Activated naive CD8-positive, alpha-beta T cell treated with anti-CD3 and anti-CD28 coated beads for 36 hours (primary cell): ENCODE data around the gene CLRN3. TPM values are rescaled to one million over a fixed set of nuclear protein-coding genes. Genes with fewer than 3 reads are reported as not detected.

Experiments used
- DNase-seq: peaks from one replicate; pipeline ENCODE4 v3.0.0; 2021
- H3K27ac Mint-ChIP-seq: one replicate; pipeline ENCODE4 v1.8.0; 2022; ENCODE audit warnings: mild to moderate bottlenecking, moderate library complexity, mixed read lengths
- H3K27me3 Mint-ChIP-seq: one replicate; pipeline ENCODE4 v1.8.0; 2022; ENCODE audit warnings: mild to moderate bottlenecking, mixed read lengths
- H3K36me3 Mint-ChIP-seq: one replicate; pipeline ENCODE4 v1.8.0; 2021; ENCODE audit warnings: mild to moderate bottlenecking, mixed read lengths
- H3K4me1 Mint-ChIP-seq: one replicate; pipeline ENCODE4 v1.8.0; 2021; ENCODE audit warnings: mixed read lengths
- H3K4me3 Mint-ChIP-seq: one replicate; pipeline ENCODE4 v1.8.0; 2022; ENCODE audit warnings: mild to moderate bottlenecking, moderate library complexity, mixed read lengths
- H3K9me3 Mint-ChIP-seq: one replicate; pipeline ENCODE4 v1.8.0; 2022; ENCODE audit warnings: mixed read lengths
- total RNA-seq, 2 experiments: library from RNA; stranded (reverse); gene quantifications; one replicate each; pipeline ENCODE4 v1.2.3, GENCODE V29; 2021

Gene CLRN3
- total RNA-seq, 2 experiments from 2014 or later, result not detected

DNA sequence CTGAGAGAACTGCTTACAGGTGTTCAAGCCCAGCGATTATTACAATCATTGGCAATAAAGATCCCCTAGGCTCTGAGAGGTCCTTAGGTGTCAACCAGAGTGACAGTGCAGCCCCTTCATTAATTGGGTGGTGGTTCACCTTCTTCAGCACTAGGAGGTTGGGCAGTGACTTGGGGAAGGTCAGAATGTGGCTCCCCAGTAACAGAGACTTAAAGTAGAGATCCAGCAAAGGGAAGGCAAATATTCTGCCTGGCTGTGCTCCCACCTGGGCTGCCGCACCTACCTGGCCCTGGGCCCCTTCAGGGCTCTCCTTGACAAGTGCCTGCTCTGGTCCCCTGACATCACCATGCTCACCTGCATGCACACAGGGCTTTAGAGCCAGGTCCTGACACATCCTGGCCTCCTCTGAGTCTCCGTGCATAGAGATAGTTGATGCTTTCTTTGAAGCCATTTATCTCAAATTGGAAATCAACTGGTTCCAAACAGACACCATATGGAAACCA, 1.9 kb downstream of the CLRN3 start:
- Mint-ChIP-seq H3K27ac (no peak overlapping the region), H3K4me3 (no peak overlapping the region), H3K4me1 (peaks cover 5% of the 10 kb centered on the region), H3K27me3 (peaks cover 3% of the 10 kb centered on the region), H3K36me3 (no peaks in the 10 kb centered on the region), H3K9me3 (no peaks in the 10 kb centered on the region)
- no peak for DNase-seq

DNA sequence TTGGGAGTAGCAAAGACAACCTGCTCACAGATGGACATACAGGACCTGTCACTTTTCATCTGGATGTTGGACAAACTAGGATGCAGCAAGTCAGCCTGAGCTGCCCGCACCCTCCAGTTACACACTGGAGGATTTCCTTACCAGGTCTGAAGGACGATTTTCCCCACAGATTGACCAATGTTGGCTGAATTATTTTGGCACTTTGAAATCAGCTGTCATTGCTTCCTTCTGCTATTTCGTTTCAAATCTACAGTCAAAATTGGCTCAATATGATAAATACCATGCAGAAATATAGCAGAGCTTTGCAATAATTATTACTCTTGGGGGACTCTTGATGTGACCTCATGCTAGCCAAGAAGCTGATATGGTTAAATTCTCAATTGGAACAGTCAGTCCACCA, 2.5 kb downstream of the CLRN3 start:
- H3K4me3 Mint-ChIP-seq, result no peak overlapping the region

DNA sequence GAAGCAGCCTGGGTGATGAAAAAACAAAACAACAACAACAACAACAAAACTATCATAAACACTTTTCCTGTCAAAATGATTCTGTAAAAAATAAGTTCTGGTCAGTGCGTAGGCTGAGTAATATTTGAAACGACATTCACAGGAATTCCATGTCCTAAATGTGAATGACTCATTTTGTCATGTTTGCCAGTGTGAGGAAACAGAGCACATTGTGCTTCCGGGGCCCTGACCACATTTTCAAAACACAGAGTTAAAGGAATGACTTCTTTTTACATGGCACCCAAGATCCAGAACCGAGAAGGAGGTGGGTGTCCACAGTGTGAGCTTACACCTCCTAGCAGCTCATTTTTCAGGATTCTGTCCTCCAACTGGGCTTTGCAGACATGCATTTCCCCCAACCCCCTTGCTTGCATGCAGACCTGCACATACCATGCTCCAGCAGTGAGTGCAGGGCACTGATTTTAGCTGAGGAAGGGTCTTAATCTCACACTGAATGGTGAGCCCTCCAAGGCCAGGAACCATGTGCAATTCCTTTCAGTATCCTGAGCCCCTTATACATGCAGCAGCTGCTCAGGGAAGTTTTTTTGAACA, 3.0 kb downstream of the CLRN3 start:
- Mint-ChIP-seq H3K9me3 (no peaks in the 10 kb centered on the region), H3K27ac (no peak overlapping the region), H3K4me1 (no peaks in the 10 kb centered on the region), H3K4me3 (no peak overlapping the region), H3K36me3 (no peaks in the 10 kb centered on the region), H3K27me3 (peaks cover 3% of the 10 kb centered on the region)
- no peak for DNase-seq

More for the DNA sequence above, 2.5 kb downstream of the CLRN3 start:
- Mint-ChIP-seq H3K36me3 (no peaks in the 10 kb centered on the region), H3K27me3 (peaks cover 3% of the 10 kb centered on the region), H3K27ac (no peak overlapping the region), H3K9me3 (no peaks in the 10 kb centered on the region), H3K4me1 (peaks cover 2% of the 10 kb centered on the region)
- DNase-seq, result no peak

DNA sequence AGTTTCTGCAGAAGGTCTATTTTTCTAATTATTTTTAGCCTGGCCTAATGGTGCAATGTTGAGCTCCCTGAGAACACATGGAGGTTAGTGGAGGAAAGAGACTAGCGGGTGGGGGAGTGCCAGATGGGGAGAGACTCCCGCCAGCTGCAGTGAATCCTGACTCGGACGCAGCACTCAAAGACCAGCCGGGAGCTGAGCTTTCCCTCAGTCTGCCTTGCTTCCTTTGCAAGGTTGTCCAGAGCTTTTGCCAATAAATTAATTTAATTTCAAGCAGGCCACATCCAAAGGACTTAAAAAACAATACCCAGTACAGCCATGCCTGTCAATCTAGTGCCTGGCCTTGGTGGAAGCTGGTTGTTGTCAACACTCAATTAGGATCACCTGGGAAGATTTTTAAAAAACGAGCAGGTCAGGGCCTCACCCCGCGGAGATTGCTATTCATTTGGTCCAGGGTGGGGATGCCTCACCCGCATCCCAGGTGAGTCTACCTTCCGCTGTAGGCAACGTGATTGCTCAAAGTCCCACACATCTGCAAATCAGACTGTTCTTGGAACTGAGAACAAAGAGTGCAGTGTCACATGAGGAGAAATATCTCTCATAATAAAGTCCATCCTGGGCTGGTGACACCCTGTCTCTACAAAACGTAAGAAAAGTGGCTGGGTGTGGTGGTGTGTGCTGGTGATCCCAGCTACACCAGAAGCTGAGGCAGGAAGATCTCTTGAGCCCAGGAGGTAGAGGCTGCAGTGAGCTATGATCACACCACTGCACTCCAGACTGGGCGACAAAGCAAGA, 4.0 kb downstream of the CLRN3 start:
- Mint-ChIP-seq H3K27me3 (peaks cover 3% of the 10 kb centered on the region), H3K36me3 (no peaks in the 10 kb centered on the region), H3K4me1 (no peaks in the 10 kb centered on the region), H3K27ac (no peak overlapping the region), H3K9me3 (no peaks in the 10 kb centered on the region), H3K4me3 (no peak overlapping the region)
- DNase-seq, result no peak

DNA sequence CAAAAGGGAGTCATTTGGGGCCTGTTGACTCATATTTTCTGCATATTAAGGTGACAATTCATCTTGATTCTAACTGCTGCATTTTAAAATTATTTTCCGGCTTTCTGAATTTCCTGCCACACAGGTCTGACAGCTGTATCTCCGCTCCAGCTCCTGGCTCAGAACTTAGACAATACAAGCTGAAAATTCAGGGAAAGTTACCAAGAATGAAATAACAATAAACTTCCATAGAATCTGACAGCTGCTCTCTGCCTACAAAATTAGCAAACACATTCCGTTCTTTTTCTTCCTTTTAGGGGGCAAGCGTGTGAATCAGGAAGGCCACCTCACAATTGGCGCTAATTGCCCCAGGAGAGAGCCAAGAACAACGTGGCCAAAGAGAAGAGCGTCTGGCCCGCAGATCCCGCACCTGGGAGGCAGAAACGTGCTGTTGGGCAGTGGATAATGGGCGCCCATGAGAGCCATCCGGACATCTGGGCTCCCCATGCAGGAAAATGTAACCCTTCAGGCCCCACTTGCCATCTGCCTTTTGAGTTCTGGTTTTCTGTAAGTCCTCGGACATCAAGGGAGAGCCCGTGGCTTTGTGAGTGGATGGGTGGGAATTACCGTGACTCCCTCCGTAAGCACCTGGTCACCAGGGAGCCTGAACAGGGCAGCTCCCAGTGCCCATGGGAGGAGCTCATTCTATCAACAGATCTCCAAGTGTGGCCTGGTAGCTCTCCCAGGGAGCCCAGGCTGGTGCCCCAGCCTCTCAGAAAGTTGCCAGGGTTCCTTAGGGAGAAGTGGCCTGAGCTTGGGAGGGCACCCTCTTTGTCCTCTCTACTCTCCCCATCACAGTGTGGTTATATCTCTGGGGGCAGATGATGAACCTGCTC, 5.0 kb downstream of the CLRN3 start:
- Mint-ChIP-seq H3K36me3 (no peaks in the 10 kb centered on the region), H3K4me1 (no peaks in the 10 kb centered on the region), H3K9me3 (no peaks in the 10 kb centered on the region), H3K27me3 (peaks cover 3% of the 10 kb centered on the region), H3K27ac (no peak overlapping the region), H3K4me3 (no peak overlapping the region)
- no peak for DNase-seq

DNA sequence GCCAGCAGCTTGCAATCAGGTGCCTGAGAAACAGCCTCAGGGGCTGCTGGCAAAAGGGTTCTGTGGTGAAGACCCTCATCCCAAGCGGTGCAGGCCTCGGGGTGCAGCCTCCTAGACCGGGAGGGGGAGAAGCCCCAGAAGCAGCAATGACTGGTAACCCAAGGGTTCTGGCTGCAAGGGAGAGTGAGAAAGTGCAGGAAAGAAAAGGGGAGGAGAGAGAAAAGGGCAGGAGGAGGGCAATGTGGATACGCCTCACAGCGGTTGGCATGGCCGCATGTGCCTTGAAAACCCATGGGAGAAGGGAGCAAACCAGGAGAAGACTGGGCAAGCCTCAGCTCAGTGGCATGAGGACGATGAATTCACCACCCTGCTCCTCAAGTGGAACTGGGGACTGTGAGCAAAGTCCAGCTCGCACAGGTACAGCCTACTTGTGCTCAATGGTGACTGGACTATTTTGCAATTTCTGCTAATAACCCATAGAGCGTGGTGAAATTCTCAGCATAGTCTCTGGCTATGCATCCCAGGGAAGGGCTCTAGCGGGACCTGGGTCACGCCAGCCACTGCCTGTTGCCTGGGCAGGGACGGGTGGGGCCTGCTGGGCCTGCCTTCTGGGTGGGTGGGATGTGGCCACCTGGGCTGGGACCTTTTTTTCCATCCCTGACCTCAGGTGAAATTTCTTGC, 6.2 kb downstream of the CLRN3 start:
- Mint-ChIP-seq H3K9me3 (no peaks in the 10 kb centered on the region), H3K27ac (no peak overlapping the region), H3K4me3 (no peak overlapping the region), H3K27me3 (no peaks in the 10 kb centered on the region), H3K4me1 (no peaks in the 10 kb centered on the region), H3K36me3 (no peaks in the 10 kb centered on the region)
- DNase-seq, result no peak

DNA sequence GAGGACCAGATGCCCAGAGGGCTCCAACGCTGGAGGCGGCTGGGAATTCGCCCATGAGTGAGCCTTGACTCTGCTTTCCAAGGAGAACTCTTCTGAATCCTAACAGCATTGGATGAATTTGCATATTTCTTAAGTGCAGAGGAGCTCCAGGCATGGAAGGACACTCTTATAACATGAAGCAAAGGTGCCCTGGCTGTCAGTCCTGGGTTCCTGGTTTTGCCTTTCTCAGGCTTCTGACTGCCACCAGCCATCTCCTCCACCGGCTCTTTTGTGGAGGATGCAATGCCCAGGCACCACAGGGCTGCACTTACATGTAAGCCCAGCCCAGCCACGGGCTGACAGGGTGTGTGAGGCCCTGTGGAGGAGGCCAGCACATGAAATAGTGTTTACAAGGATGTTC, 8.2 kb downstream of the CLRN3 start:
- no peaks in the 10 kb centered on the region for H3K36me3 Mint-ChIP-seq
- H3K4me1 Mint-ChIP-seq, result peaks cover 7% of the 10 kb centered on the region
- H3K9me3 Mint-ChIP-seq, result no peaks in the 10 kb centered on the region
- no peak overlapping the region for H3K27ac Mint-ChIP-seq
- H3K4me3 Mint-ChIP-seq, result no peak overlapping the region
- H3K27me3 Mint-ChIP-seq, result no peaks in the 10 kb centered on the region
- DNase-seq, result no peak

DNA sequence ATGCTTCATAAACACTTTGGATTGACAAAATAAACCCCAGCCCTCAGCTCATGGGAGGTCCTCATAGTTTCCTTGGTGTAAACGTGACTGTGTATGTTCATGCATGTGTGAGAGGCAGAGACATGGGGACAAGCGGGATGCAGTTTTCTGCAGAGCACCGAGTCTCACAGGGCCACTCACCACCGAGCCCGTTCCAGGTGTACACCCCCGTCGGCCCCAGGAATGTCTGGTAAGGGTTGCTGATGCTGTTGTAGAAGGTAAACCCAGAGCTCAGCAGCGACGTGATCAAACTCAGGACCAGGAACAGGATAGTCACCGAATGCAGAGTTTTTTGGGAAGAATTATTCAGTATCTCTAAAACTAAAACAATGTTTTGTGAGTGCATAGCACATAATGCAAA, 9.2 kb downstream of the CLRN3 start:
- no peak overlapping the region for H3K4me3 Mint-ChIP-seq
- H3K27me3 Mint-ChIP-seq, result no peaks in the 10 kb centered on the region
- peaks cover 7% of the 10 kb centered on the region for H3K4me1 Mint-ChIP-seq
- no peaks in the 10 kb centered on the region for H3K9me3 Mint-ChIP-seq
- DNase-seq, result no peak
- no peak overlapping the region for H3K27ac Mint-ChIP-seq
- H3K36me3 Mint-ChIP-seq, result no peaks in the 10 kb centered on the region

DNA sequence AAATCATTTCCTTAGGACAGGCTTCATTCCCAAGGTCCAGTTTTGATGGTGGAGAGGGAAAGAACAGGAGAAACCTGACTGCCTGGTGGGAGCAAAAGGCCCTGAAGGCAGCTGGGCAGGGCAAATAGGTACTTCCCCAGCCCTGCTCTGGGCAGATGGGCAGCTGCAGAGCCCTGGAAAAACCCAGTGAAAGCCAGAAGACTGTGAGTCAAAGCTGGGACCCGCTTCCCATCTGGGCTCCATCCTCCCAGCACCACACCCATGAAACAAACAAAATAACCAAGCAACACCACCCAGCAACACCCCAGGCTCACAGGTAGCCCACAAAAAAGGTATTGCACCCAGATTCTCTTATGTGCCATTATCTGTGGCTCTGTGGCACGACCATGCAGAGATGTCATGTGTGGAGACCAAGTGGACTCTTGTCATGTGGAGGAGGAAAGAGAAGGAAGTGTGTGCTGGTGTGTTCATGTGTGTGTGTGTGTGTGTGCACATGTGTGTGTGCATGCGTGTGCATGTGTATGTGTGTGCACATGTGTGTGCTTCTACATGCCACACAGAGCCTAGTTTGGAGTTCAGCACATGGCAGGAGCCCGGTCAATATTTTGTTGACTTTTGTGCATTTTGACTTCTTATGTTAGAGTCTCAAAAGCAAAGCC, 9.8 kb downstream of the CLRN3 start:
- DNase-seq, result no peak
- Mint-ChIP-seq H3K9me3 (no peaks in the 10 kb centered on the region), H3K4me3 (no peak overlapping the region)

DNA sequence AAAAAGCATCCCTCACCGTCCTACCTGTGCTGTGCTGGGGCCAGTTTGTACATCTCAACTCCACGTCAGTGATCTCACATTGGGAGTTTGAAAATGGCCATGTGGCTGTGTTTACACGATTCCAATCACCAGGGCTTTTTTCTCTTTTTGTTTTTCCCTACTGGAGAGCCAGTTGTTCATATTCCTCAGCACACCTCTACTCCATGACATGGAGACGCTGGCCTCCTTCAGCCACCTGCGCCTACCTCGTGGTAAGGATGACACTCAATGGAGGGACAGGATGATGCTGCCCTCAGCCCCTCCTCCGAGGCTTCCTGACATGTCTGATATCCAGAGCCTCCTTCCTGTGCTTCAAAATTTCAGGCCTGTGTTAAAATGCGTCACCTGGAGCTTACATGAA, 10.3 kb downstream of the CLRN3 start:
- Mint-ChIP-seq H3K27me3 (no peaks in the 10 kb centered on the region), H3K27ac (no peak overlapping the region), H3K36me3 (no peaks in the 10 kb centered on the region), H3K4me3 (no peak overlapping the region), H3K4me1 (peaks cover 7% of the 10 kb centered on the region), H3K9me3 (no peaks in the 10 kb centered on the region)
- no peak for DNase-seq

More for the DNA sequence above, 9.8 kb downstream of the CLRN3 start:
- H3K36me3 Mint-ChIP-seq, result no peaks in the 10 kb centered on the region
- H3K27me3 Mint-ChIP-seq, result no peaks in the 10 kb centered on the region
- no peak overlapping the region for H3K27ac Mint-ChIP-seq
- peaks cover 7% of the 10 kb centered on the region for H3K4me1 Mint-ChIP-seq

DNA sequence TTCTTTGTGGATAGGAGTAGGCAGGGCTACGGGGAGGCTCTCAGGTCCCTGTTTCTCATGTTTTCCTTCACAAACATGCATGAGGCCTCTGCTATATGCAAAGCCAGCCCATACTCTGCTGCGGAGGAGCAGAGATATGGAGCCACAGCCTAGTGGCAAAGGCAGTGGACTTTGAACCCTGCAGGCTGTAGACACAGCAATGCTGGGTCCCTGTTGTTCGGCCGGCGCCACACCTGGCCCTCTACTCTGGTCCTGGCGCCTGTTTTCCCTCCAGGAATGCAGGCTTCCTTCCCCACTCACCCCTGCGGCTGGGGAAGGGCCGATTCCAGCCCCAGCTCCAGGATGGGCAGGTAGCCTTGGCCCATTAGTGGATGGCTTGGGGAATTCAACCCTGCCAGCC, 11.5 kb downstream of the CLRN3 start:
- Mint-ChIP-seq H3K4me1 (peaks cover 7% of the 10 kb centered on the region), H3K9me3 (no peaks in the 10 kb centered on the region), H3K36me3 (no peaks in the 10 kb centered on the region), H3K27me3 (no peaks in the 10 kb centered on the region), H3K4me3 (no peak overlapping the region), H3K27ac (no peak overlapping the region)
- no peak for DNase-seq

DNA sequence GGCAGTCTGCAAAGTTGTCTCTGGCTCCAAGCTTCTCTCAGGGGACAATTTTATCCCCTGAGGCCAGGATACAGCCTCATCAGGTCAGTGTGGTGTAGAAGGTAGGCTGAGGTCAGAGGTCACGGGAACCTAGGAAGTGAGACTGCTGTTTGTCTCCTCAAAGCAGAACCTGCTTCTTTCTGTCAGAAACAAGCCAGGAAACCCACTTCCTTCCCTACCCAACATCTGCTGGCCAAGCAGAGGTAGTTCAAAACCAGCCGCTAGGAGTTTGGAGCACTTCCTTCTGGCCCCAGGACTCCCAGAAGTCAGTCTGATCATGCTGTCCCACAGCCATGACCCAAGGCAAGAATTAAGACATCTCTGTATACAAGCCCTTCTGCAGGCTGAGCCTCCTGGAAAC, 12.2 kb downstream of the CLRN3 start:
- Mint-ChIP-seq H3K4me3 (no peak overlapping the region), H3K36me3 (no peaks in the 10 kb centered on the region), H3K27me3 (no peaks in the 10 kb centered on the region), H3K9me3 (no peaks in the 10 kb centered on the region), H3K27ac (peak overlapping the region; percentile 65), H3K4me1 (peaks cover 7% of the 10 kb centered on the region)
- DNase-seq, result no peak

DNA sequence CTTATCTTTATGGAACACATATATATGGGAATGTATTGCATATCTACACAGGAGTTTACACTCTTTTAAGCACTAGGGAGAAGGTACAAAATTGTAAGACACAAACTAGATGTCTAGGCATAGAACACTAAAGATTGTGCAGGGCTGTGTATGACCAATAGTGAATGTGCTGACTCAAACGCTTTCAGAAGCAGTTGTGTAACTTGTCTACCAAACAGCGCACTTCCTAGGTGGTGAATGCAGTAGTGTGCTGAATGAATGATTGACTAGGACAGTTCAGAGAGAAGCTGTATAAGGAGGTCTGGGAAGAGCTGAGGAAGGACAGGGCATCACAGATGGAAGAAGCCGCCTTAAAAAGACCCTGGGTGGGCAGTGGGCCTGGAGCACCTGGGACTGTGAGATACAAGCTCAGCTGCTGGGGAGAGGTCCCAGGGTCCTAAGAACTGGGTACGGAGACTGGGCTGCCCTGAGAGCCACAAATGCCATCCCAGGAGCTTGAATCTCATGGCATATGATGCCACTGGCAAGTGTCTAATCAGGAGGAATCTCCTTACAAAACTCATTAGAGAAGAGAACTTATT, 14.2 kb downstream of the CLRN3 start:
- Mint-ChIP-seq H3K27ac (no peak overlapping the region), H3K4me3 (no peak overlapping the region), H3K27me3 (no peaks in the 10 kb centered on the region), H3K9me3 (no peaks in the 10 kb centered on the region), H3K4me1 (peaks cover 7% of the 10 kb centered on the region), H3K36me3 (no peaks in the 10 kb centered on the region)
- DNase-seq, result no peak

DNA sequence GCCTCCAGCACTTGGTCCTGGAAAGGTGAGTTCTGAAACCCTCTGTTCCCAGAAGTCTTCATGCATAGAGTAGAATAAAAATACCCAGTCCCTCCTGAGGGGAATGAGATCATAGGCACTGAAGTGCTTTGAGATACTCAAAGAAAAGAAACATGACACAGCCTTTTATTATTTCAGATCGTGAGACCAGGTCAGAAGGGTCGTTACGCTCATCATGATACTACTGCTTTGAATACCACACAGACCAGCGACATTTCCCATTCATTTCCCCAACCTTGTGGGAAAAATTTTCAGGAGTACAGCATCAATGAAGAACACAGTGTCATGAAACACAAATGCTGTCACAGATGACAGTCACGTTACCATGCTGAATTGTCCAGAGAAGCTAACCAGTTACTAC, 15.0 kb downstream of the CLRN3 start:
- Mint-ChIP-seq H3K9me3 (no peaks in the 10 kb centered on the region), H3K27ac (no peak overlapping the region), H3K27me3 (peaks cover under 1% of the 10 kb centered on the region), H3K36me3 (no peaks in the 10 kb centered on the region), H3K4me3 (no peak overlapping the region), H3K4me1 (peaks cover 7% of the 10 kb centered on the region)
- no peak for DNase-seq
